Measurements from ENCODE around the gene HSFX3. TPM values are rescaled to one million over a fixed set of nuclear protein-coding genes. Genes with fewer than 3 reads are reported as not detected.
"Not testable (repeated sequence)": the region's sequence is repeated elsewhere in the genome, so short reads cannot be mapped to it uniquely, and the experiment has no call there.

HSFX3 gene
- polyA plus RNA-seq, 6 donors from 2014 or later, result not detected

- H3K36me3 Mint-ChIP-seq, result peaks cover 0 to 9% of the 10 kb centered on the region in 2 donors
- DNase-seq (peak; percentile 88), ATAC-seq (ENCODE audit: low read depth in 2 of 2) (peak; percentile 65 to 74)
- peak within 1 kb of the TSS; percentile 96 to 99 (median 98) for H3K27ac Mint-ChIP-seq
- H3K9me3 Mint-ChIP-seq, result peaks cover 0 to 7% (median 0%) of the 10 kb centered on the region in 7 donors
- H3K4me1 Mint-ChIP-seq, result peaks cover 16 to 24% (median 20%) of the 10 kb centered on the region in 3 donors
- H3K4me3 Mint-ChIP-seq, result peak within 1 kb of the TSS; percentile 85 to 96 (median 92)
- H3K27me3 Mint-ChIP-seq, result peaks cover 1 to 3% (median 2%) of the 10 kb centered on the region in 3 donors
Measured at GRCh38 chrX:149504915-149505651, 44.6 kb downstream of the HSFX3 start, which contains the start of gene IDS. IDS (minus strand) TSS chrX:149505306; CDS start chrX:149505137, 169 bp downstream.

DNA sequence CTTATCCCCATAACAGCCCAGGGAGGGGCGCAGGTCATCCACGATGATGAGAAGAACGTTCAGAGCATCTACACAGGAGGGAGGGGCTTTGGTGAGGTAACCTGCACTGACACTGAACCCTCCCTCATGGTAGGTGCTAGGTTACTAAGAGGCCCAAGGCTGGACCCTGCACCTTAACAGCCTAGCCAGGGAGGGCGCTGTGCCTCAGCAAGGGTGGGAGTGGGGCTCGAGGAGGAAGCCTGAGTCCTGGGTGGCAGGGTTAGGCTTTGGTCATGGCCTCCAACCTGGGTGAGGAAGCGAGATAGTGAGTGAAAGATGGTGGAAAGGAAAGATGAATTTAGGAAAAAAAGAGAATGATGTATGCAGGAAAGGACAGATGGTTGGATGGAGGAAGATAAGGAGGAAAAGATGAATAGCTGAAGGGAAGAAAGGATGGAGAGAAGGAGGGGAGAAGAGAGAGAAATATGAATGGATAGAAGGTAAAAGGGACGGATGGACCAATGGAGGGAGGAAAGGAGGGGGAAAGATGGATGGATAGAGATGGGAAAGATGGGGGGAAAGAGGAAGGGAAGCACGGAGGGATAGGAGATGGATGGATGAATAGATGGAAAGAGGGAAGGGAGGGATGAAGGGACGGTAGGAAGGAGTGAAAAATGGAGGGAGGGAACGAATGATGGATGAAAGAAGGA lies 45.4 kb downstream of the HSFX3 start:
- H3K9me3 Mint-ChIP-seq, result peaks cover 0 to 7% (median 0%) of the 10 kb centered on the region in 7 donors
- H3K4me3 Mint-ChIP-seq, result peak overlapping the region; percentile 85 to 96 (median 92)
- peak; percentile 37 for DNase-seq
- peaks cover 0 to 9% of the 10 kb centered on the region in 2 donors for H3K36me3 Mint-ChIP-seq
- no peaks in the 10 kb centered on the region for H3K27me3 Mint-ChIP-seq
- H3K4me1 Mint-ChIP-seq, result peaks cover 16 to 24% (median 20%) of the 10 kb centered on the region in 3 donors
- H3K27ac Mint-ChIP-seq, result peak overlapping the region; percentile 96 to 99 (median 98)
- ATAC-seq (ENCODE audit: low read depth in 2 of 2), result peak; percentile 41 to 42

DNA sequence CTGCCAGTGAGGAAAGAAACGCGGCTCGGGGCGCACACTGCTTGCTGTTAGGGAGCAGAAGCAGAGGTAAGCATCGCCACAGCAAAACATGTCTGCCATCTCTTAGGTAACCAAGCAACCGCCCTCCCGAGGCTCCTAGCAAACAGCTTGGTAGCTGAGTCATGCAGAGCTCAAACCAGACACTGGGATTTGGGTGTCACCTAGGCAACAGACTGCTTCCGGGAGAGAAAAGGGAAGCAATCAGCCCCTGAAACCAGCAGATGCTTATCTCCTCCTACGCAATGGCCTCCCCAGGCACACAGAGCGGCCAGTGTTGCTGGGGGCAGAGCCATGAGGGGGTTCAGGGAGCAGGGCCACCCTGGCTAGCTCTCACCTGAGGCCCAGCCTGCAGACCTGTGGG lies 46.3 kb downstream of the HSFX3 start:
- H3K36me3 Mint-ChIP-seq, H3K27me3 Mint-ChIP-seq, H3K9me3 Mint-ChIP-seq: not testable (repeated sequence)
- peak; percentile 64 to 68 for ATAC-seq (ENCODE audit: low read depth in 2 of 2)
- peaks cover 16 to 24% (median 20%) of the 10 kb centered on the region in 3 donors for H3K4me1 Mint-ChIP-seq
- DNase-seq, result peak; percentile 67
- peak overlapping the region in 7 of 8 donors; percentile 62 to 96 (median 94) for H3K4me3 Mint-ChIP-seq
- H3K27ac Mint-ChIP-seq, result peak overlapping the region; percentile 51 to 99 (median 96)

DNA sequence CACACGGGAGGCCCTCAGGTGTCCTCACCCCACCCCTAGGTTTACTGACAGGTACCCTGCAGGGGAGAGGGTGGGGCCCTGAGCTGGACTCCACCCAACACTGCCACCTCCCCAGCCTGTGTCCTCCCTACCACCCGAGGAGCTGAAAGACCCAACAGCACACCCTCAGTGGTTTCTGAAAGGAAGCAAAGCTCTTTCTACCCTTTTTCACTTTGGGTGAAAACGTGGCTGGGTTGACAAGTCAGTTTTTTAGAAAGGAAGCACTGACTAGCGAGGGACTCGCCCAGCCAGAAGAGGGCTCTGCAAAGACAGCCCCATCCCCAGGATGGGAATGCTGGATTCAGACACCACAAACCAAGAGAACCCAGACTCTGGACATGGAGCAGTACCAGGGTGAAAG lies 46.8 kb downstream of the HSFX3 start:
- not testable (repeated sequence) for DNase-seq; ATAC-seq (ENCODE audit: low read depth in 2 of 2); H3K4me3 Mint-ChIP-seq; H3K36me3 Mint-ChIP-seq; H3K27me3 Mint-ChIP-seq; H3K9me3 Mint-ChIP-seq
- peaks cover 16 to 24% (median 20%) of the 10 kb centered on the region in 3 donors for H3K4me1 Mint-ChIP-seq
- H3K27ac Mint-ChIP-seq, result peak overlapping the region in 5 of 6 donors; percentile 24 to 98 (median 70)

DNA sequence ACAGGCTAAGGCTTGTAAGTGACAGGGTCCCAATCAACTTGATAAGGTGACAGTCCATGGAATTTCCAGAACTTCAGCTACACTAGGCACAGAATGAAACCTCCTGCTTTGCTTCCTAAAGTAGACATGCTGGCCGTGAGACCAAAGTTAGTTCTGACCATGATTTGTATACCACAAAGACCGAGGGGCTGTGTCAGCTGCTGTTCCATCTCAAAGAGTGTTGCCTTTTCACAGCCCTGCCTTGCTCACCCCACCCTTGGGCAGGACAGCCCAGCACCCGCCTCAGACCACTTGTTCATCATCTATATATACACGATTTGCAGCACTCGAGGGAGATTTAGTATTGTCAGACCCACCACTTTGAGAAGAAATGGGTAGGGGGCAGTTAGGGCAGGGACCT lies 50.0 kb downstream of the HSFX3 start:
- Mint-ChIP-seq H3K9me3 (peaks cover 0 to 6% (median 0%) of the 10 kb centered on the region in 7 donors), H3K27ac (peak overlapping the region in 2 of 6 donors; percentile 69 to 98), H3K4me1 (peaks cover 9 to 17% (median 12%) of the 10 kb centered on the region in 3 donors), H3K27me3 (no peaks in the 10 kb centered on the region), H3K36me3 (peaks cover 10 to 15% of the 10 kb centered on the region in 2 donors), H3K4me3 (peak overlapping the region in 1 of 8 donors; percentile 27)
- ATAC-seq (ENCODE audit: low read depth in 2 of 2), result no peak
- no peak for DNase-seq

DNA sequence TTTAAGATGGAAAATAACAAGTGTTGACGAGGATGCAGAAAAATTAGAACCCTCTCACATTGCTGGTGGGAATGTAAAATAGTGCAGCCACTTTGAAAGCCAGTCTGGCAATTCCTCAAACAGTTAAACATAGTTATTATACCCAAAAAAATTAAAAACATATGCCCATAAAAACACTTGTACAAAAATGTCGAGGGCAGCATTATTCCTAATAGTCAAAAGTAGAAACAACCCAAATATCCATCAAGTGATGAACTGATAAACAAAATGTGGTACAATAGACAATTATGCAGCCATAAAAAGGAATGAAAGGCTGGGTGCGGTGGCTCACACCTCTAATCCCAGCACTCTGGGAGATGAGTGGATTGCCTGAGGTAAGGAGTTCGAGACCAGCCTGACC lies 51.0 kb downstream of the HSFX3 start:
- ATAC-seq (ENCODE audit: low read depth in 2 of 2), result no peak
- Mint-ChIP-seq H3K4me3 (no peak overlapping the region), H3K27ac (peak overlapping the region in 1 of 6 donors; percentile 41)

More for the DNA sequence above, 51.0 kb downstream of the HSFX3 start:
- H3K9me3 Mint-ChIP-seq, result peaks cover 0 to 1% (median 0%) of the 10 kb centered on the region in 7 donors
- peaks cover 0 to 7% (median 2%) of the 10 kb centered on the region in 3 donors for H3K4me1 Mint-ChIP-seq
- peaks cover 7 to 10% of the 10 kb centered on the region in 2 donors for H3K36me3 Mint-ChIP-seq
- DNase-seq, result no peak
- H3K27me3 Mint-ChIP-seq, result no peaks in the 10 kb centered on the region

Other genes with a start within 250 kb of the HSFX3 start
- 100 to 1,000 TPM in 1 of 6 donors, 10 to 100 TPM in 5; 71.1 to 106 (median 77.5) TPM for gene IDS, start 44.6 kb downstream of the HSFX3 start, polyA plus RNA-seq (ENCODE audit: low read depth in 6 of 6)
- 10 to 100 TPM; 10.6 to 27.8 (median 23.2) TPM for gene EOLA1, start 8.9 kb downstream of the HSFX3 start, polyA plus RNA-seq (ENCODE audit: low read depth in 6 of 6)
- gene MAGEA9B, start 37.5 kb upstream of the HSFX3 start, polyA plus RNA-seq (ENCODE audit: low read depth in 6 of 6), result not detected
- under 1 TPM in 3 of 6 donors, not detected in 3; 0.18 to 0.72 (median 0.30) TPM for gene HSFX2, start 45.4 kb upstream of the HSFX3 start, polyA plus RNA-seq (ENCODE audit: low read depth in 6 of 6)
- gene TMEM185A, start 81.9 kb upstream of the HSFX3 start, polyA plus RNA-seq (ENCODE audit: low read depth in 6 of 6), result 10 to 100 TPM in 5 of 6 donors, 1 to 10 TPM in 1; 9.1 to 23.7 (median 16.7) TPM
- not detected for gene MAGEA11, start 162.1 kb upstream of the HSFX3 start, polyA plus RNA-seq (ENCODE audit: low read depth in 6 of 6)
- under 1 TPM in 2 of 6 donors, not detected in 4; 0.24 to 0.32 TPM for gene HSFX1, start 224.1 kb upstream of the HSFX3 start, polyA plus RNA-seq (ENCODE audit: low read depth in 6 of 6)
- not detected for gene MAGEA9, start 232.0 kb upstream of the HSFX3 start, polyA plus RNA-seq (ENCODE audit: low read depth in 6 of 6)

Data from naive B cell (primary cell).